Vagina (tissue), 2 donors: ENCODE data around the gene MOB3A.

Experiments
- POLR2A ChIP-seq, 2 donors: fragments of 450-650 bp; IDR thresholded peaks; one replicate each; pipeline ENCODE4 v1.6.1; 2017; ENCODE audit warnings: antibody characterized with exemption in 2 of 2, mild to moderate bottlenecking in 2 of 2, moderate library complexity in 2 of 2
- POLR2AphosphoS5 ChIP-seq, 2 donors: sonication (generic); formaldehyde crosslinking; IDR thresholded peaks; one replicate each; pipeline ENCODE4 v1.9.0; 2017; ENCODE audit warnings: antibody characterized with exemption in 2 of 2, mild to moderate bottlenecking in 2 of 2, low read depth in 1 of 2; ENCODE audit not compliant: insufficient read depth in 1 of 2
- TF ChIP-seq, protein P1 (sequence below), 3 experiments: fragments of 450-650 bp in 2 of 3; fragments of 200-600 bp in 1 of 3; sonication (generic) in 1 of 3; IDR thresholded peaks; one replicate each; pipeline ENCODE4 v1.5.1; 2017 to 2019; ENCODE audit warnings: antibody characterized with exemption in 3 of 3, mild to moderate bottlenecking in 2 of 3, moderate library complexity in 2 of 3

- TF ChIP-seq, protein P1, sequence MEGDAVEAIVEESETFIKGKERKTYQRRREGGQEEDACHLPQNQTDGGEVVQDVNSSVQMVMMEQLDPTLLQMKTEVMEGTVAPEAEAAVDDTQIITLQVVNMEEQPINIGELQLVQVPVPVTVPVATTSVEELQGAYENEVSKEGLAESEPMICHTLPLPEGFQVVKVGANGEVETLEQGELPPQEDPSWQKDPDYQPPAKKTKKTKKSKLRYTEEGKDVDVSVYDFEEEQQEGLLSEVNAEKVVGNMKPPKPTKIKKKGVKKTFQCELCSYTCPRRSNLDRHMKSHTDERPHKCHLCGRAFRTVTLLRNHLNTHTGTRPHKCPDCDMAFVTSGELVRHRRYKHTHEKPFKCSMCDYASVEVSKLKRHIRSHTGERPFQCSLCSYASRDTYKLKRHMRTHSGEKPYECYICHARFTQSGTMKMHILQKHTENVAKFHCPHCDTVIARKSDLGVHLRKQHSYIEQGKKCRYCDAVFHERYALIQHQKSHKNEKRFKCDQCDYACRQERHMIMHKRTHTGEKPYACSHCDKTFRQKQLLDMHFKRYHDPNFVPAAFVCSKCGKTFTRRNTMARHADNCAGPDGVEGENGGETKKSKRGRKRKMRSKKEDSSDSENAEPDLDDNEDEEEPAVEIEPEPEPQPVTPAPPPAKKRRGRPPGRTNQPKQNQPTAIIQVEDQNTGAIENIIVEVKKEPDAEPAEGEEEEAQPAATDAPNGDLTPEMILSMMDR (IDR thresholded peaks at IDR 0.05), result no peak
- no peak for TF ChIP-seq POLR2A (IDR thresholded peaks at IDR 0.05)
- TF ChIP-seq POLR2AphosphoS5 (IDR thresholded peaks at IDR 0.05; ENCODE audit: insufficient read depth in 1 of 2, low read depth in 1 of 2), result no peak
Observed at GRCh38 chr19:2135474-2136402, 39.6 kb upstream of the MOB3A start.
